ENCODE results near the gene RPL35.

GRCh38 chr9:124852121-124852828 is 9.5 kb downstream of the RPL35 start:
- no peak for TF ChIP-seq GATA2 (IDR thresholded peaks at IDR 0.05; ENCODE audit: low read depth, low read length)
- no peak for TF ChIP-seq GATA3 (IDR thresholded peaks at IDR 0.05; ENCODE audit: low read depth, low read length)
